SIG-M5 treated with dmso at 0.1 percent for 504 hours (cell line): ENCODE data around the gene SBF2.
"Not testable (repeated sequence)": the region's sequence is repeated elsewhere in the genome, so short reads cannot be mapped to it uniquely, and the experiment has no call there.

Experiments used
- DNase-seq: peaks from one replicate; lab custom pipeline; 2025; ENCODE audit not compliant: unreplicated experiment; lab: John Stamatoyannopoulos, UW

SBF2 gene

GRCh38 chr11:10075141-10075540 lies 218.9 kb downstream of the SBF2 start:
- DNase-seq = no peak

GRCh38 chr11:10072841-10073240 lies 221.2 kb downstream of the SBF2 start:
- no peak for DNase-seq

- no peak for DNase-seq
These were observed 221.9 kb downstream of the SBF2 start for GRCh38 chr11:10072142-10072541.

GRCh38 chr11:10067629-10068300 lies 226.3 kb downstream of the SBF2 start:
- no peak for DNase-seq

GRCh38 chr11:10066441-10066840 lies 227.6 kb downstream of the SBF2 start:
- no peak for DNase-seq

GRCh38 chr11:10064828-10065227 lies 229.2 kb downstream of the SBF2 start:
- DNase-seq = no peak

- no peak for DNase-seq
These were observed 235.7 kb downstream of the SBF2 start for GRCh38 chr11:10058356-10058755.

GRCh38 chr11:10051868-10052586 lies 242.0 kb downstream of the SBF2 start:
- no peak for DNase-seq

- DNase-seq = no peak
These were observed 243.5 kb downstream of the SBF2 start for GRCh38 chr11:10050561-10050960.

GRCh38 chr11:10049756-10050155 lies 244.3 kb downstream of the SBF2 start:
- DNase-seq = no peak

- no peak for DNase-seq
These were observed 245.7 kb downstream of the SBF2 start for GRCh38 chr11:10048350-10048749.

- DNase-seq = no peak
These were observed 249.4 kb downstream of the SBF2 start for GRCh38 chr11:10044618-10045017.

GRCh38 chr11:10042699-10043098 lies 251.3 kb downstream of the SBF2 start:
- no peak for DNase-seq

GRCh38 chr11:10041748-10042446 lies 252.1 kb downstream of the SBF2 start:
- DNase-seq = peak; percentile 85

- no peak for DNase-seq
These were observed 252.7 kb downstream of the SBF2 start for GRCh38 chr11:10041332-10041731.

- no peak for DNase-seq
These were observed 255.3 kb downstream of the SBF2 start for GRCh38 chr11:10038521-10039302.

- DNase-seq = not testable (repeated sequence)
These were observed 258.1 kb downstream of the SBF2 start for GRCh38 chr11:10035932-10036331.

GRCh38 chr11:10032935-10033334 lies 261.1 kb downstream of the SBF2 start:
- no peak for DNase-seq

- no peak for DNase-seq
These were observed 263.9 kb downstream of the SBF2 start for GRCh38 chr11:10030122-10030490.

GRCh38 chr11:10029386-10030121 lies 264.5 kb downstream of the SBF2 start:
- no peak for DNase-seq

- no peak for DNase-seq
These were observed 267.5 kb downstream of the SBF2 start for GRCh38 chr11:10026514-10026913.
